K562 (cell line): ENCODE results near the gene ACBD6. TPM values are rescaled to one million over a fixed set of nuclear protein-coding genes. Genes with fewer than 3 reads are reported as not detected.

ENCODE experiments used
- ATAC-seq: fragments of 200-7000 bp; cut with Tn5 transposase; 3 replicates; pipeline ENCODE4 v1.9.1; 2020; ENCODE audit warnings: moderate library complexity
- BruUV-seq: library from RNA; stranded (reverse); fragments of 400-500 nt; replicated peaks from 2 replicates; lab custom pipeline; 2021; lab: Mats Ljungman, UMichigan
- CTCF ChIA-PET: fragments of 300-600 bp; formaldehyde crosslinking; extraction: SDS; loops from one replicate; lab custom pipeline; 2021; ENCODE audit warnings: low intra/inter-chr PET ratio; lab: Yijun Ruan, JAX
- POLR2A ChIA-PET: fragments of 300-600, 350-650 bp; sonication (Branson Sonifier 250); formaldehyde crosslinking; extraction: SDS; loops from one replicate; lab custom pipeline; 2021; ENCODE audit warnings: antibody characterized with exemption, inconsistent platforms; lab: Yijun Ruan, JAX
- DNase-seq, 4 experiments: peaks; one replicate each; pipeline versions ENCODE4 v3.0.0 to v3.0.0-alpha.2; 2011 to 2018; ENCODE audit warnings: low spot score in 3 of 4, mixed read lengths in 3 of 4; ENCODE audit errors: extremely low read depth in 1 of 4
- FAIRE-seq: peaks from 2 replicates; lab custom pipeline; 2011; peaks lifted over from hg19 to GRCh38; lab: Jason Lieb, UNC
- H2AFZ ChIP-seq: 2 replicates; pipeline ENCODE4 v1.6.0; 2011; ENCODE audit warnings: low read depth, low read length, control low read depth, inconsistent platforms
- H3K27ac ChIP-seq: fragments of 200-600 bp; 3 replicates; pipeline ENCODE4 v1.8.0; 2011; ENCODE audit warnings: low read depth, mild to moderate bottlenecking, control low read depth, inconsistent platforms, low read length, moderate library complexity, mixed read lengths; ENCODE audit errors: extremely low read depth
- H3K27me3 ChIP-seq, 2 experiments: fragments of 300-600 bp in 1 of 2; 2 replicates in 1 of 2; 3 replicates in 1 of 2; pipeline versions ENCODE4 v1.6.0 to v1.8.0; 2011; ENCODE audit warnings: inconsistent platforms in 2 of 2, low read length in 2 of 2, mild to moderate bottlenecking in 1 of 2, mixed read lengths in 1 of 2, moderate library complexity in 1 of 2; ENCODE audit not compliant: control insufficient read depth in 2 of 2, insufficient read depth in 2 of 2
- H3K36me3 ChIP-seq: fragments of 300-600 bp; 3 replicates; pipeline ENCODE4 v1.8.0; 2011; ENCODE audit warnings: mild to moderate bottlenecking, low read length, inconsistent platforms; ENCODE audit not compliant: control insufficient read depth, insufficient read depth
- H3K4me1 ChIP-seq, 2 experiments: fragments of 200-600 bp in 1 of 2; replicated peaks in 1 of 2; 2 replicates in 1 of 2; 3 replicates in 1 of 2; pipeline versions ENCODE4 v1.5.1 to v1.8.0; 2011; ENCODE audit warnings: inconsistent platforms in 2 of 2, low read length in 2 of 2, mild to moderate bottlenecking in 1 of 2, mixed read lengths in 1 of 2, moderate library complexity in 1 of 2; ENCODE audit not compliant: control insufficient read depth in 2 of 2, insufficient read depth in 2 of 2
- H3K4me2 ChIP-seq: 2 replicates; pipeline ENCODE4 v1.6.1; 2011; ENCODE audit warnings: low read length, control low read depth, inconsistent platforms, mixed read lengths; ENCODE audit not compliant: insufficient read depth
- H3K4me3 ChIP-seq: fragments of 200-600 bp; sonication (generic), shearing (Covaris generic); 2 replicates; pipeline ENCODE4 v1.5.1; 2016; ENCODE audit warnings: control low read depth, inconsistent platforms
- H3K79me2 ChIP-seq: fragments of 200-600 bp; 3 replicates; pipeline ENCODE4 v1.8.0; 2011; ENCODE audit warnings: low read length, inconsistent platforms; ENCODE audit not compliant: control insufficient read depth, insufficient read depth
- H3K9ac ChIP-seq, 2 experiments: 2 replicates each; pipeline versions ENCODE4 v1.6.0 to v1.6.1; 2011; ENCODE audit warnings: low read depth in 2 of 2, low read length in 2 of 2, control low read depth in 1 of 2, inconsistent platforms in 1 of 2, mild to moderate bottlenecking in 1 of 2, mixed read lengths in 1 of 2; ENCODE audit not compliant: insufficient read depth in 1 of 2
- H3K9me1 ChIP-seq: one replicate; pipeline ENCODE4 v1.6.0; 2011; ENCODE audit warnings: inconsistent platforms, mild to moderate bottlenecking, low read length, moderate library complexity; ENCODE audit not compliant: control insufficient read depth, insufficient read depth
- H3K9me3 ChIP-seq: replicated peaks from 2 replicates; pipeline ENCODE4 v1.5.1; 2011; ENCODE audit warnings: low read depth, low read length, inconsistent platforms; ENCODE audit not compliant: control insufficient read depth, insufficient read depth
- H4K20me1 ChIP-seq: replicated peaks from 2 replicates; pipeline ENCODE4 v1.6.1; 2011; ENCODE audit warnings: low read length, inconsistent platforms, mixed read lengths; ENCODE audit not compliant: control insufficient read depth, insufficient read depth
- FUS ChIP-seq: fragments of 200-400 bp; formaldehyde crosslinking; optimal IDR thresholded peaks from 2 replicates; pipeline ENCODE3; 2017; ENCODE audit warnings: low read depth, low read length
- PHB2 ChIP-seq: fragments of 450-650 bp; IDR thresholded peaks from 2 replicates; pipeline ENCODE4 v1.6.1; 2017; ENCODE audit warnings: low read depth
- POLR2B ChIP-seq: fragments of 450-650 bp; IDR thresholded peaks from 2 replicates; pipeline ENCODE4 v1.6.1; 2018; ENCODE audit warnings: low read depth; ENCODE audit not compliant: partially characterized antibody
- POLR2G ChIP-seq: fragments of 200-400 bp; formaldehyde crosslinking; IDR thresholded peaks from 2 replicates; pipeline ENCODE4 v1.6.1; 2017; ENCODE audit warnings: low read depth, mild to moderate bottlenecking, antibody characterized with exemption, low read length, moderate library complexity
- RBM22 ChIP-seq: fragments of 200-400 bp; formaldehyde crosslinking; IDR thresholded peaks from 2 replicates; pipeline ENCODE4 v1.6.1; 2018; ENCODE audit warnings: low read length, low read depth; ENCODE audit not compliant: poor library complexity, severe bottlenecking
- TCF3 ChIP-seq: sonication (generic); formaldehyde crosslinking; IDR thresholded peaks from 2 replicates; pipeline ENCODE4 v1.4.0; 2020; ENCODE audit warnings: mild to moderate bottlenecking, missing genetic modification reagents
- WGBS: fragments of 100-300 bp; shearing (Covaris generic); methylation state at CpG from one replicate; pipeline ENCODE4 v1.1.6; 2016; ENCODE audit warnings: low coverage, mixed read lengths; ENCODE audit not compliant: insufficient coverage; ENCODE audit errors: missing lambda C conversion rate; 5-methylcytosine and 5-hydroxymethylcytosine counted together
- in situ Hi-C: fragments of 300-500 bp; cut with MboI; formaldehyde crosslinking; loops from 4 replicates; pipeline ENCODE4 v1.15.0; 2018; ENCODE audit warnings: inconsistent platforms, mixed read lengths
- intact Hi-C: fragments of 100-400 bp; cut with micrococcal nuclease; formaldehyde crosslinking; loops from 2 replicates; pipeline ENCODE4 v1.14.2; 2022
- polyA plus RNA-seq, 8 experiments: library from polyadenylated mRNA; depleted of rRNA in 4 of 8; stranded (reverse) in 5 of 8; unstranded in 3 of 8; fragments of >200 nt; fragmentation: Nextera tagmentation in 2 of 8; fragmentation: Illumina TruSeq in 1 of 8; extraction: Ambion mirVana in 2 of 8; extraction: Trizol in 1 of 8; gene quantifications; 2 replicates each; pipeline versions ENCODE4 v1.2.1 to v1.2.3, GENCODE V29; 2011 to 2014; ENCODE audit warnings: inconsistent platforms in 1 of 8, missing spikeins in 1 of 8
- total RNA-seq, 7 experiments: library from RNA; depleted of rRNA in 6 of 7; stranded (reverse); fragments of >200 nt in 6 of 7; fragmentation: Illumina TruSeq in 2 of 7; extraction: Trizol in 2 of 7; gene quantifications; 2 replicates each; pipeline versions ENCODE4 v1.2.1 to v1.2.3, GENCODE V29; 2011 to 2021; ENCODE audit warnings: low replicate concordance in 1 of 7
- TF ChIP-seq, protein P1 (sequence below): fragments of 450-650 bp; IDR thresholded peaks from 2 replicates; pipeline ENCODE4 v1.6.1; 2016; ENCODE audit warnings: low read depth, mild to moderate bottlenecking, moderate library complexity

The ACBD6 gene
- total and polyA plus RNA-seq, 9 of the 15 experiments (the other 6 are each of a cell fraction or from before 2014, with no cell fraction given): 16.9 to 107 (median 77.7) TPM

DNA sequence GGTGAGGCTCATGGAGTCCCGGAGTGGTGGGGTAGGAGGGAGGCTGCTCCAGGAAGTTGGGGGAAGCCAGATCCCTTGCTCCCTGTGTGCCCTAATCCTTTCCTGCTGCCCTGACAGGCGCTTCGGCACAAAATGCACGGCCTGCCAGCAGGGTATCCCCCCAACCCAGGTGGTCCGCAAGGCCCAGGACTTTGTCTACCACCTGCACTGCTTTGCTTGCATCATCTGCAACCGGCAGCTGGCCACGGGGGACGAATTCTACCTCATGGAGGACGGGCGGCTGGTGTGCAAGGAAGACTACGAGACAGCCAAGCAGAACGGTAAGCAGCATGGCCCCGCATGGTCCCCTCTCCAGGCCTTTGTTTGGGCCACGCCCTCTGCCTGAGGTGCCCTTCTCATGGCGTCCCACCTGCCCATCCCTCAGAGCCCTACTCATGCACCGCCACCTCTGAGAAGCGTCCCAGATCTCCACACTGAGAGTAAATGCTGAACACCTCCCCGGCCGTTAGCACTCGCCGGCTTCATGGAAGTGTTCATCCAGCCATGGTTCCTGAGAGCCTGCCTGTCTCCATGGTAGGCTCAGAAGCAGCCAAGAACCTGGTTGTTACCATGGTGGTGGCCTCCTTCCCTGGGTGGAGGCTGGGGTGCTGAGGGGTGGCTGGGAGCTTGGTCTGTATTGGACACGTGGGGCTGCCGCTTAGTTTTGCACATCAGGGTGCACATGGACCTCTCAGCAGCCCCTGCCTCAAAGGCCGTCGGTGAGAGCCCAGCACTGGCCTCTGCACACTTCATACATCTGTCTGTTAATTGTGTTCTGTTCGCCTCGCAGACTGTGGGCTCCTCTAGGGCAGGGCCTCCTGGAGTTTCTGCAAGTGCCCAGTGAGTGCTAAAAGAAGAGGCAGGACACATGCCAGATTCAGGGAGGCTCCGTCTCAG is 235.8 kb downstream of the ACBD6 start:
- ChIA-PET CTCF (no interaction called here), POLR2A (interaction anchor here (1.0 to 1.4 kb wide), 3 partner anchors 15 to 25 kb away, joined by 3 to 5 read pairs (median 3); no protein-coding TSS in a partner anchor)
- ATAC-seq (no peak), DNase-seq (no peak), FAIRE-seq (no peak)
- peaks cover 12 to 23% of the 10 kb centered on the region in 2 experiments for H3K4me1 ChIP-seq
- intact Hi-C loops (no loop called here), in situ Hi-C loops (loop anchor here (25.0 kb wide), 1 partner anchor 896 kb away; no protein-coding TSS in a partner anchor)
- peak; percentile 55 for TF ChIP-seq RBM22
- TF ChIP-seq, protein P1, sequence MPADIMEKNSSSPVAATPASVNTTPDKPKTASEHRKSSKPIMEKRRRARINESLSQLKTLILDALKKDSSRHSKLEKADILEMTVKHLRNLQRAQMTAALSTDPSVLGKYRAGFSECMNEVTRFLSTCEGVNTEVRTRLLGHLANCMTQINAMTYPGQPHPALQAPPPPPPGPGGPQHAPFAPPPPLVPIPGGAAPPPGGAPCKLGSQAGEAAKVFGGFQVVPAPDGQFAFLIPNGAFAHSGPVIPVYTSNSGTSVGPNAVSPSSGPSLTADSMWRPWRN: no peak
- TF ChIP-seq PHB2: no peak
- TF ChIP-seq POLR2B: peak; percentile 6
- TF ChIP-seq POLR2G: peak; percentile 69
- no peak for TF ChIP-seq TCF3
- no peak for TF ChIP-seq FUS
- H3K9me3 ChIP-seq: no peaks in the 10 kb centered on the region
- H2AFZ ChIP-seq: no peak overlapping the region
- WGBS: 43% methylated on average over 28 of the region's 28 CpGs
- H4K20me1 ChIP-seq: no peaks in the 10 kb centered on the region; the same call in 1 of the 2 replicates
- H3K36me3 ChIP-seq: no peaks in the 10 kb centered on the region
- no peak overlapping the region for H3K4me2 ChIP-seq
- no peak overlapping the region for H3K4me3 ChIP-seq
- H3K9me1 ChIP-seq: peaks cover 13% of the 10 kb centered on the region
- H3K27me3 ChIP-seq: peaks cover 8 to 27% of the 10 kb centered on the region in 2 experiments
- peak overlapping the region in 1 of 2 experiments; percentile 11; a peak in 1 of 4 replicates for H3K9ac ChIP-seq
- no peaks in the 10 kb centered on the region for H3K79me2 ChIP-seq
- no peak overlapping the region for H3K27ac ChIP-seq
- BruUV-seq: no TSS peak
